ENCODE measurements around the gene DAGLA. TPM values are rescaled to one million over a fixed set of nuclear protein-coding genes. Genes with fewer than 3 reads are reported as not detected.
A peak's percentile ranks its signal among the peaks of the same experiment; 100 is the strongest.

DAGLA gene
- total RNA-seq, 1 experiment from 2014 or later: 8.6 TPM

DNA sequence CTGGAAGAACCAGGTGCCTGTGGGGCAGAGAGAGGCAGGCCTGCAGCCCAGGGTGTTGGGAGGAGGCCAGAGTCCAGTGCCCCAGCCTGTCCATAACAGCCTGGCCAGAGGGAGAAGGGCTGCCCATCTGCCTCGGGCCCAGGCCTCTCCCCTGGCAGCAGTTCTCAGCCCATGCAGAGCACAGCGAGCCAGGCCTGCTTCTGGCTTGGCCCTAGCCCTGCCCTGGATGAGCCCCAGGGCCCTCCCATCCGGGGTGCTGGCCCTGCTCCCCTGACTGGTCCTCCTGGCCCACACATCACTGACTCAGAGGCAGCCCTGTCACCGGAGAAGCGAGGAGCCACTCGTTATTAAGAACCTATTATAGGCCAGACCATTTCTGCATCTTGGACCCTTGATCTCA is 52.5 kb downstream of the DAGLA start:
- DNase-seq (peak; percentile 81), ATAC-seq (peak; percentile 65)
- Histone ChIP-seq H4K20me1 (ENCODE audit: low read length) (peaks cover 4% of the 10 kb centered on the region; the same call in 1 of the 2 replicates), H3F3A (ENCODE audit: low read length, unreplicated experiment) (no peaks in the 10 kb centered on the region), H3K9ac (ENCODE audit: low read length) (no peak overlapping the region), H3K27me3 (ENCODE audit: low read length) (no peaks in the 10 kb centered on the region), H3K9me3 (ENCODE audit: low read length) (no peaks in the 10 kb centered on the region), H3K9me2 (replicated peaks; ENCODE audit: low read length) (no peaks in the 10 kb centered on the region), H2AFZ (ENCODE audit: low read length) (no peak overlapping the region), H3K4me2 (ENCODE audit: low read length) (peak overlapping the region; percentile 64), H3K27ac (ENCODE audit: low read length) (peak overlapping the region; percentile 38), H3K36me3 (ENCODE audit: low read depth, low read length) (peaks cover 3% of the 10 kb centered on the region; the same call in 1 of the 2 replicates), H3K79me2 (ENCODE audit: low read length) (no peaks in the 10 kb centered on the region), H3K4me3 (ENCODE audit: low read length) (no peak overlapping the region), H3K4me1 (ENCODE audit: insufficient read depth, low read length) (peaks cover 55% of the 10 kb centered on the region)
- CTCF ChIA-PET: interaction anchor here (0.5 to 1.3 kb wide), 8 partner anchors 36 to 154 kb away, joined by 3 to 6 read pairs (median 4); no protein-coding TSS in a partner anchor
- POLR2A ChIA-PET (ENCODE audit: unreplicated experiment): no interaction called here
- no TSS peak for BruUV-seq (replicated peaks)
- intact Hi-C loops (cut with micrococcal nuclease): loop anchor here (1.0 to 5.0 kb wide), 5 partner anchors 52 to 255 kb away; partner anchors contain the start of genes DAGLA and SYT7
- TF ChIP-seq EZH2 (IDR thresholded peaks at IDR 0.05; ENCODE audit: low read length, unreplicated experiment) (no peak), EZH2phosphoT487 (IDR thresholded peaks at IDR 0.05; ENCODE audit: borderline replicate concordance, low read length) (no peak)
- TF ChIP-seq, protein P1, sequence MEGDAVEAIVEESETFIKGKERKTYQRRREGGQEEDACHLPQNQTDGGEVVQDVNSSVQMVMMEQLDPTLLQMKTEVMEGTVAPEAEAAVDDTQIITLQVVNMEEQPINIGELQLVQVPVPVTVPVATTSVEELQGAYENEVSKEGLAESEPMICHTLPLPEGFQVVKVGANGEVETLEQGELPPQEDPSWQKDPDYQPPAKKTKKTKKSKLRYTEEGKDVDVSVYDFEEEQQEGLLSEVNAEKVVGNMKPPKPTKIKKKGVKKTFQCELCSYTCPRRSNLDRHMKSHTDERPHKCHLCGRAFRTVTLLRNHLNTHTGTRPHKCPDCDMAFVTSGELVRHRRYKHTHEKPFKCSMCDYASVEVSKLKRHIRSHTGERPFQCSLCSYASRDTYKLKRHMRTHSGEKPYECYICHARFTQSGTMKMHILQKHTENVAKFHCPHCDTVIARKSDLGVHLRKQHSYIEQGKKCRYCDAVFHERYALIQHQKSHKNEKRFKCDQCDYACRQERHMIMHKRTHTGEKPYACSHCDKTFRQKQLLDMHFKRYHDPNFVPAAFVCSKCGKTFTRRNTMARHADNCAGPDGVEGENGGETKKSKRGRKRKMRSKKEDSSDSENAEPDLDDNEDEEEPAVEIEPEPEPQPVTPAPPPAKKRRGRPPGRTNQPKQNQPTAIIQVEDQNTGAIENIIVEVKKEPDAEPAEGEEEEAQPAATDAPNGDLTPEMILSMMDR (conservative IDR thresholded peaks at IDR 0.05; ENCODE audit: low read depth, low read length): no peak

DNA sequence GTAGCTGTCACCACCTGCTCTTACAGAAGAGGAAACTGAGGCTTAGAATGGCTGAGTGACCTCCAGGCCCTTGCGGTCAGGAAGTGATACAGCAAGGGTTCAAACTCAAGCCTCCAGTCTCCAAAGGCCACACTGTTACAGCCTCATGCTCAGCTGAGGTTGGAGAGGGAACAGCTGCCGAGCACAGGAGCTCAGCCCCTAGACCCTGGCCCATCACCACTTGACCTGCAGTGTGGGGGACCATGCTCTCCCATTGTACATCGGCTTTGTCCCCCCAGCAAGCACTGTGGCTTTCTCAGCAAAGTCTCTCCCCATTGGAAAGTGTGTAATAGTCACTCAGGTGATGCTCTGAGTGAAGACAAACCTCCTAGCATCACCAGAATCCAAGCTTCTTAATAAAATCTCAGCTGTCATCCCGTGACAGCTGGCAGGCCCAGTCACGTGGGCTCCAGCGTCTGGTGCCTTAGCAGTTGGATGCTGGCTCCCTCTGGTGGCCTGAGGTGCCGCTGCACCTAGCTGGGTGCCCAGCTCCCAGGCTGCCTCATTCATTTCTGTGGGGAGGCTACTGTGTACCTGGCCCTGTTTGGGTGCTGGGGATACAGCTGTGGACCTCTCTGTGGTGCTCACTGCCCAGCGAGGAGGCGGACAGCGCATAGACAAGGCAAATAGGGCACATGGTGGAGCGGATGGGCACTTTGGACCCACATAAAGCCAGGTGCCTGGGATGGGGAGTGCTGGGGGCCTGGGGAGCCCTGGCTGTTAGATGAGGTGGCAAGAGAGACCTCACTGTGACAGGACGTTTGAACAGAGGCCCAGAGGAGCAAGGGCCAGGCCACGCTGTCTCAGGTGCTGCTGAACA is 53.2 kb downstream of the DAGLA start:
- Histone ChIP-seq H3K4me3 (ENCODE audit: low read length) (no peak overlapping the region), H3K27ac (ENCODE audit: low read length) (peak overlapping the region; percentile 13), H3K4me2 (ENCODE audit: low read length) (peak overlapping the region; percentile 64), H3F3A (ENCODE audit: low read length, unreplicated experiment) (no peaks in the 10 kb centered on the region), H3K36me3 (ENCODE audit: low read depth, low read length) (peaks cover 5% of the 10 kb centered on the region; the same call in 1 of the 2 replicates), H4K20me1 (ENCODE audit: low read length) (peaks cover 4% of the 10 kb centered on the region; the same call in 1 of the 2 replicates), H3K27me3 (ENCODE audit: low read length) (no peaks in the 10 kb centered on the region), H3K9me2 (replicated peaks; ENCODE audit: low read length) (no peaks in the 10 kb centered on the region), H3K9ac (ENCODE audit: low read length) (no peak overlapping the region), H3K4me1 (ENCODE audit: insufficient read depth, low read length) (peaks cover 48% of the 10 kb centered on the region), H3K9me3 (ENCODE audit: low read length) (no peaks in the 10 kb centered on the region), H2AFZ (ENCODE audit: low read length) (no peak overlapping the region), H3K79me2 (ENCODE audit: low read length) (no peaks in the 10 kb centered on the region)
- ATAC-seq (peak; percentile 42), DNase-seq (peak; percentile 96)
- intact Hi-C loops (cut with micrococcal nuclease): loop anchor here (1.0 to 5.0 kb wide), 5 partner anchors 53 to 256 kb away; partner anchors contain the start of genes DAGLA and SYT7
- TF ChIP-seq EZH2 (IDR thresholded peaks at IDR 0.05; ENCODE audit: low read length, unreplicated experiment) (no peak), EZH2phosphoT487 (IDR thresholded peaks at IDR 0.05; ENCODE audit: borderline replicate concordance, low read length) (no peak)
- TF ChIP-seq, protein P1 (conservative IDR thresholded peaks at IDR 0.05; ENCODE audit: low read depth, low read length): peak; percentile 99
- ChIA-PET CTCF (interaction anchor here (0.5 to 1.3 kb wide), 11 partner anchors 26 to 105 kb away, joined by 3 to 6 read pairs (median 3); no protein-coding TSS in a partner anchor), POLR2A (ENCODE audit: unreplicated experiment) (no interaction called here)
- no TSS peak for BruUV-seq (replicated peaks)

Measured in PC-3 (cell line).